Inflammatory macrophage treated with lipopolysaccharide for 4 hours (primary cell): Measurements from ENCODE around the gene ZNF431.
"Not testable (repeated sequence)": the region's sequence is repeated elsewhere in the genome, so short reads cannot be mapped to it uniquely, and the experiment has no call there.

Experiments
- DNase-seq: peaks from one replicate; pipeline ENCODE4 v3.0.0-alpha.2; 2020

Gene ZNF431

GRCh38 chr19:21148681-21149080 lies 6.8 kb downstream of the ZNF431 start:
- DNase-seq = no peak

GRCh38 chr19:21149877-21150276 lies 8.0 kb downstream of the ZNF431 start:
- DNase-seq = no peak

- no peak for DNase-seq
These were observed 9.6 kb downstream of the ZNF431 start for GRCh38 chr19:21151460-21151859.

GRCh38 chr19:21158523-21159135 lies 16.8 kb downstream of the ZNF431 start:
- DNase-seq = no peak

GRCh38 chr19:21164541-21164940 lies 22.7 kb downstream of the ZNF431 start:
- DNase-seq = no peak

- DNase-seq = no peak
These were observed 24.6 kb downstream of the ZNF431 start for GRCh38 chr19:21166436-21166835.

- DNase-seq = no peak
These were observed 55.9 kb downstream of the ZNF431 start for GRCh38 chr19:21197590-21198295.

- DNase-seq = peak; percentile 41
These were observed 61.1 kb downstream of the ZNF431 start for GRCh38 chr19:21202865-21203494.

GRCh38 chr19:21210037-21210621 lies 68.3 kb downstream of the ZNF431 start:
- no peak for DNase-seq

- DNase-seq = no peak
These were observed 79.9 kb downstream of the ZNF431 start for GRCh38 chr19:21221693-21222092.

GRCh38 chr19:21229938-21230337 lies 88.1 kb downstream of the ZNF431 start:
- DNase-seq = not testable (repeated sequence)

GRCh38 chr19:21233691-21234090 lies 91.9 kb downstream of the ZNF431 start:
- no peak for DNase-seq

GRCh38 chr19:21236751-21237150 lies 94.9 kb downstream of the ZNF431 start:
- not testable (repeated sequence) for DNase-seq

- no peak for DNase-seq
These were observed 96.8 kb downstream of the ZNF431 start for GRCh38 chr19:21238670-21239069.
